HEK293 (cell line): Measurements from ENCODE around the gene LIX1L.

Experiments used
- HOXC10 ChIP-seq: sonication (generic); formaldehyde crosslinking; IDR thresholded peaks from 2 replicates; pipeline ENCODE4 v1.8.1; 2023; ENCODE audit warnings: mild to moderate bottlenecking, missing genetic modification reagents
- KLF1 ChIP-seq: fragments of 450-650 bp; formaldehyde crosslinking; IDR thresholded peaks from 2 replicates; pipeline ENCODE4 v1.5.1; 2016; ENCODE audit warnings: missing biosample characterization, missing genetic modification characterization
- KLF10 ChIP-seq: fragments of 450-650 bp; IDR thresholded peaks from 2 replicates; pipeline ENCODE4 v1.5.1; 2018; ENCODE audit warnings: missing biosample characterization, mild to moderate bottlenecking, missing genetic modification characterization
- KLF8 ChIP-seq: fragments of 450-650 bp; formaldehyde crosslinking; IDR thresholded peaks from 2 replicates; pipeline ENCODE4 v1.5.1; 2016; ENCODE audit warnings: missing biosample characterization, missing genetic modification characterization
- PBX3 ChIP-seq: sonication (generic); formaldehyde crosslinking; IDR thresholded peaks from 2 replicates; pipeline ENCODE4 v1.8.1; 2022; ENCODE audit warnings: mild to moderate bottlenecking, moderate library complexity, missing genetic modification reagents
- TCF7L2 ChIP-seq: IDR thresholded peaks from 2 replicates; pipeline ENCODE4 v1.6.1; 2011; ENCODE audit warnings: low read depth, mild to moderate bottlenecking, inconsistent platforms, low read length, moderate library complexity, borderline replicate concordance
- TRIM28 ChIP-seq: IDR thresholded peaks from 2 replicates; pipeline ENCODE4 v1.6.1; 2011; ENCODE audit warnings: low read length, control low read depth, borderline replicate concordance
- ZFP3 ChIP-seq: fragments of 450-650 bp; formaldehyde crosslinking; IDR thresholded peaks from 2 replicates; pipeline ENCODE4 v1.5.1; 2016; ENCODE audit warnings: low read depth, missing biosample characterization, missing genetic modification characterization
- ZNF146 ChIP-seq: fragments of 450-650 bp; formaldehyde crosslinking; IDR thresholded peaks from 2 replicates; pipeline ENCODE4 v1.5.1; 2016; ENCODE audit warnings: missing biosample characterization, missing genetic modification characterization
- ZNF155 ChIP-seq: fragments of 450-650 bp; formaldehyde crosslinking; IDR thresholded peaks from 2 replicates; pipeline ENCODE4 v1.5.1; 2016; ENCODE audit warnings: missing biosample characterization, missing genetic modification characterization
- ZNF175 ChIP-seq: fragments of 450-650 bp; formaldehyde crosslinking; IDR thresholded peaks from 2 replicates; pipeline ENCODE4 v1.5.1; 2016; ENCODE audit warnings: missing biosample characterization, missing genetic modification characterization
- ZNF19 ChIP-seq: fragments of 450-650 bp; formaldehyde crosslinking; IDR thresholded peaks from 2 replicates; pipeline ENCODE4; 2016; ENCODE audit warnings: missing biosample characterization, missing genetic modification characterization, low read depth
- ZNF24 ChIP-seq: fragments of 450-650 bp; formaldehyde crosslinking; IDR thresholded peaks from 2 replicates; pipeline ENCODE4 v1.5.1; 2016; ENCODE audit warnings: missing biosample characterization, missing genetic modification characterization
- ZNF248 ChIP-seq: fragments of 450-650 bp; formaldehyde crosslinking; IDR thresholded peaks from 2 replicates; pipeline ENCODE4 v1.5.1; 2017; ENCODE audit warnings: missing biosample characterization, missing genetic modification characterization
- ZNF280D ChIP-seq: fragments of 450-650 bp; formaldehyde crosslinking; IDR thresholded peaks from 2 replicates; pipeline ENCODE4 v1.5.1; 2016; ENCODE audit warnings: missing biosample characterization, missing genetic modification characterization
- ZNF292 ChIP-seq: fragments of 450-650 bp; formaldehyde crosslinking; IDR thresholded peaks from 2 replicates; pipeline ENCODE4 v1.5.1; 2016; ENCODE audit warnings: low read depth, missing biosample characterization, missing genetic modification characterization, borderline replicate concordance
- ZNF341 ChIP-seq: fragments of 450-650 bp; formaldehyde crosslinking; IDR thresholded peaks from 2 replicates; pipeline ENCODE4; 2016; ENCODE audit warnings: low read depth, missing biosample characterization, missing genetic modification characterization
- ZNF473 ChIP-seq: fragments of 450-650 bp; formaldehyde crosslinking; IDR thresholded peaks from 2 replicates; pipeline ENCODE4 v1.5.1; 2017; ENCODE audit warnings: missing biosample characterization, missing genetic modification characterization
- ZNF529 ChIP-seq: fragments of 450-650 bp; formaldehyde crosslinking; IDR thresholded peaks from 2 replicates; pipeline ENCODE4 v1.5.1; 2017; ENCODE audit warnings: missing genetic modification characterization, missing biosample characterization; ENCODE audit not compliant: insufficient replicate concordance
- ZNF623 ChIP-seq: fragments of 450-650 bp; formaldehyde crosslinking; IDR thresholded peaks from 2 replicates; pipeline ENCODE4 v1.5.1; 2016; ENCODE audit warnings: missing biosample characterization, missing genetic modification characterization
- ZNF670 ChIP-seq: fragments of 450-650 bp; formaldehyde crosslinking; IDR thresholded peaks from 2 replicates; pipeline ENCODE4 v1.5.1; 2016; ENCODE audit warnings: missing biosample characterization, missing genetic modification characterization, low read depth
- ZNF791 ChIP-seq: fragments of 450-650 bp; formaldehyde crosslinking; IDR thresholded peaks from 2 replicates; pipeline ENCODE4 v1.5.1; 2016; ENCODE audit warnings: missing biosample characterization, missing genetic modification characterization
- ZNF792 ChIP-seq: fragments of 450-650 bp; formaldehyde crosslinking; IDR thresholded peaks from 2 replicates; pipeline ENCODE4 v1.5.1; 2016; ENCODE audit warnings: missing biosample characterization, missing genetic modification characterization
- TF ChIP-seq, protein P1 (sequence below): fragments of 450-650 bp; formaldehyde crosslinking; IDR thresholded peaks from 2 replicates; pipeline ENCODE4; 2016; ENCODE audit warnings: missing biosample characterization, missing genetic modification characterization
- TF ChIP-seq, protein P2 (sequence below): fragments of 450-650 bp; formaldehyde crosslinking; conservative IDR thresholded peaks from 2 replicates; pipeline ENCODE4 v1.5.1; 2016; ENCODE audit warnings: low read depth, missing biosample characterization, missing genetic modification characterization
- TF ChIP-seq, protein P3 (sequence below): fragments of 450-650 bp; formaldehyde crosslinking; conservative IDR thresholded peaks from 2 replicates; pipeline ENCODE4 v1.5.1; 2016; ENCODE audit warnings: low read depth, missing biosample characterization, missing genetic modification characterization

Gene LIX1L

DNA sequence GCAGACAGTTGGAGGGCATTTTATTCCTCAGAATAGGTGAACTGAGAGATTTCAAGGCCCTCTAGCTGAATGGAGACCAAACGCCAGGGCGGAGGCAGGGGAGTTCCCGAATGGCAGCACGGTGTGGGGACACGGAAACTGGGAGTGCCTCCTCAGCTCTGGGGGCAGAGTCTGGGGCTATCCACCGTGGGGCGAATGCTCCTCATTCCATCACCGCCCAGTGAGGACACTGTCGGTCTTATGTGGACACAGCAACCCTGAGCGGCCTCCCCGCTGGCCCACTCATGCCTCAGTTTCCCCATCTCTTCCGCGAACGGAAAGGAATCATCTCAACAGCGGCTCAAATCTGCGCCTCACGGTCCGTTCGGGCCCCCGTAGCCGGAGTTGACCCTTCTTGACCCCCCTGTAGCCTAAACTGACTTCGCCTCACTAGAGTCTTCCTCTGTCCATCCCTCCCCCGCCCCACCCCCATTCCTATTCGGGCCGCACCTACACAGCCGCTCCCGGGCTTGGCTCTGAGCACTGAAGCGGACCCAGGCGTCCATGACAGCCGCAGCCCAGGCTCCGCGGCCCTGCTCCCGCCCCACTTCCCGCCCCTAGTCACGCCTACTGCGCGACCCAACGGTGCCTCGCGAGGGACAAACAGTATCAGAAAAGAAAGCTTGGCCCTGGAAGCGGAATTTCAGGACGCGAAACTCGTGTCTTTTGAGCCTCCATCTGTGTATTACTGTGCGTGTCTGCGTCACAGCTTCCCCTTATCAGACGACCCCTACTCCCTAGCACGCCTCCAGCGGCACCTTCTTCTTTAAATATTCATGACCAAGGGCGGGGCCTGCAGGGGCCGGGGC, 39.4 kb downstream of the LIX1L start, which contains the start of gene PEX11B (continued):
- TF ChIP-seq ZNF529 (no peak), ZNF155 (tag by site-specific recombination) (no peak), PBX3 (no peak), ZNF792 (tag by site-specific recombination) (no peak), KLF10 (tag by site-specific recombination) (peak; percentile 76), ZNF623 (tag by site-specific recombination) (no peak), TCF7L2 (no peak), ZNF670 (no peak), HOXC10 (no peak), ZNF146 (tag by site-specific recombination) (no peak), ZNF292 (tag by site-specific recombination) (no peak), ZNF19 (tag by site-specific recombination) (no peak), ZFP3 (tag by site-specific recombination) (no peak), KLF8 (tag by site-specific recombination) (peak; percentile 95), ZNF791 (tag by site-specific recombination) (no peak), ZNF280D (tag by site-specific recombination) (no peak), ZNF248 (no peak), ZNF24 (tag by site-specific recombination) (no peak), ZNF175 (tag by site-specific recombination) (no peak), ZNF473 (tag by site-specific recombination) (no peak), KLF1 (tag by site-specific recombination) (peak; percentile 50; the same call in 1 of the 2 replicates), TRIM28 (no peak), ZNF341 (tag by site-specific recombination) (no peak)
- TF ChIP-seq, protein P1, sequence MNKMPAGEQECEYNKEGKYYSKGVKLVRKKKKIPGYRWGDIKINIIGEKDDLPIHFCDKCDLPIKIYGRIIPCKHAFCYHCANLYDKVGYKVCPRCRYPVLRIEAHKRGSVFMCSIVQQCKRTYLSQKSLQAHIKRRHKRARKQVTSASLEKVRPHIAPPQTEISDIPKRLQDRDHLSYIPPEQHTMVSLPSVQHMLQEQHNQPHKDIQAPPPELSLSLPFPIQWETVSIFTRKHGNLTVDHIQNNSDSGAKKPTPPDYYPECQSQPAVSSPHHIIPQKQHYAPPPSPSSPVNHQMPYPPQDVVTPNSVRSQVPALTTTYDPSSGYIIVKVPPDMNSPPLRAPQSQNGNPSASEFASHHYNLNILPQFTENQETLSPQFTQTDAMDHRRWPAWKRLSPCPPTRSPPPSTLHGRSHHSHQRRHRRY (tag by site-specific recombination), result no peak
- TF ChIP-seq, protein P2, sequence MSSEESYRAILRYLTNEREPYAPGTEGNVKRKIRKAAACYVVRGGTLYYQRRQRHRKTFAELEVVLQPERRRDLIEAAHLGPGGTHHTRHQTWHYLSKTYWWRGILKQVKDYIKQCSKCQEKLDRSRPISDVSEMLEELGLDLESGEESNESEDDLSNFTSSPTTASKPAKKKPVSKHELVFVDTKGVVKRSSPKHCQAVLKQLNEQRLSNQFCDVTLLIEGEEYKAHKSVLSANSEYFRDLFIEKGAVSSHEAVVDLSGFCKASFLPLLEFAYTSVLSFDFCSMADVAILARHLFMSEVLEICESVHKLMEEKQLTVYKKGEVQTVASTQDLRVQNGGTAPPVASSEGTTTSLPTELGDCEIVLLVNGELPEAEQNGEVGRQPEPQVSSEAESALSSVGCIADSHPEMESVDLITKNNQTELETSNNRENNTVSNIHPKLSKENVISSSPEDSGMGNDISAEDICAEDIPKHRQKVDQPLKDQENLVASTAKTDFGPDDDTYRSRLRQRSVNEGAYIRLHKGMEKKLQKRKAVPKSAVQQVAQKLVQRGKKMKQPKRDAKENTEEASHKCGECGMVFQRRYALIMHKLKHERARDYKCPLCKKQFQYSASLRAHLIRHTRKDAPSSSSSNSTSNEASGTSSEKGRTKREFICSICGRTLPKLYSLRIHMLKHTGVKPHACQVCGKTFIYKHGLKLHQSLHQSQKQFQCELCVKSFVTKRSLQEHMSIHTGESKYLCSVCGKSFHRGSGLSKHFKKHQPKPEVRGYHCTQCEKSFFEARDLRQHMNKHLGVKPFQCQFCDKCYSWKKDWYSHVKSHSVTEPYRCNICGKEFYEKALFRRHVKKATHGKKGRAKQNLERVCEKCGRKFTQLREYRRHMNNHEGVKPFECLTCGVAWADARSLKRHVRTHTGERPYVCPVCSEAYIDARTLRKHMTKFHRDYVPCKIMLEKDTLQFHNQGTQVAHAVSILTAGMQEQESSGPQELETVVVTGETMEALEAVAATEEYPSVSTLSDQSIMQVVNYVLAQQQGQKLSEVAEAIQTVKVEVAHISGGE (tag by site-specific recombination), result 0 out of 2 replicates have a peak, but pooled peaks have one; percentile 8
- TF ChIP-seq, protein P3, sequence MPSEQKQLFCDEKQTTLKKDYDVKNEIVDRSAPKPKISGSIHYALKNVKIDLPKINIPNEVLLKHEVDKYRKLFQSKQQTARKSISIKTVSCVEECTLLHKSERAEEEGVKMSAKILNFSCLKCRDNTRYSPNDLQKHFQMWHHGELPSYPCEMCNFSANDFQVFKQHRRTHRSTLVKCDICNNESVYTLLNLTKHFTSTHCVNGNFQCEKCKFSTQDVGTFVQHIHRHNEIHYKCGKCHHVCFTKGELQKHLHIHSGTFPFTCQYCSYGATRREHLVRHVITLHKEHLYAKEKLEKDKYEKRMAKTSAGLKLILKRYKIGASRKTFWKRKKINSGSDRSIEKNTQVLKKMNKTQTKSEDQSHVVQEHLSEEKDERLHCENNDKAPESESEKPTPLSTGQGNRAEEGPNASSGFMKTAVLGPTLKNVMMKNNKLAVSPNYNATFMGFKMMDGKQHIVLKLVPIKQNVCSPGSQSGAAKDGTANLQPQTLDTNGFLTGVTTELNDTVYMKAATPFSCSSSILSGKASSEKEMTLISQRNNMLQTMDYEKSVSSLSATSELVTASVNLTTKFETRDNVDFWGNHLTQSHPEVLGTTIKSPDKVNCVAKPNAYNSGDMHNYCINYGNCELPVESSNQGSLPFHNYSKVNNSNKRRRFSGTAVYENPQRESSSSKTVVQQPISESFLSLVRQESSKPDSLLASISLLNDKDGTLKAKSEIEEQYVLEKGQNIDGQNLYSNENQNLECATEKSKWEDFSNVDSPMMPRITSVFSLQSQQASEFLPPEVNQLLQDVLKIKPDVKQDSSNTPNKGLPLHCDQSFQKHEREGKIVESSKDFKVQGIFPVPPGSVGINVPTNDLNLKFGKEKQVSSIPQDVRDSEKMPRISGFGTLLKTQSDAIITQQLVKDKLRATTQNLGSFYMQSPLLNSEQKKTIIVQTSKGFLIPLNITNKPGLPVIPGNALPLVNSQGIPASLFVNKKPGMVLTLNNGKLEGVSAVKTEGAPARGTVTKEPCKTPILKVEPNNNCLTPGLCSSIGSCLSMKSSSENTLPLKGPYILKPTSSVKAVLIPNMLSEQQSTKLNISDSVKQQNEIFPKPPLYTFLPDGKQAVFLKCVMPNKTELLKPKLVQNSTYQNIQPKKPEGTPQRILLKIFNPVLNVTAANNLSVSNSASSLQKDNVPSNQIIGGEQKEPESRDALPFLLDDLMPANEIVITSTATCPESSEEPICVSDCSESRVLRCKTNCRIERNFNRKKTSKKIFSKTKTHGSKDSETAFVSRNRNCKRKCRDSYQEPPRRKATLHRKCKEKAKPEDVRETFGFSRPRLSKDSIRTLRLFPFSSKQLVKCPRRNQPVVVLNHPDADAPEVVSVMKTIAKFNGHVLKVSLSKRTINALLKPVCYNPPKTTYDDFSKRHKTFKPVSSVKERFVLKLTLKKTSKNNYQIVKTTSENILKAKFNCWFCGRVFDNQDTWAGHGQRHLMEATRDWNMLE (tag by site-specific recombination), result 0 out of 2 replicates have a peak, but pooled peaks have one; percentile 13
